Lower lobe of right lung (tissue), 2 donors: ENCODE measurements around the gene ARHGEF28. TPM values are rescaled to one million over a fixed set of nuclear protein-coding genes. Genes with fewer than 3 reads are reported as not detected.

Experiments
- ATAC-seq, 2 donors: fragments of 200-7000 bp; cut with Tn5 transposase; one replicate each; pipeline ENCODE4 v1.9.1; 2020 to 2022; ENCODE audit warnings: mild to moderate bottlenecking in 2 of 2, moderate library complexity in 2 of 2
- DNase-seq: peaks from one replicate; pipeline ENCODE4 v3.0.0-alpha.2; 2020
- H3K27ac ChIP-seq: fragments of 200-600 bp; one replicate; pipeline ENCODE4 v1.8.0; 2022
- H3K27me3 ChIP-seq: fragments of 200-600 bp; one replicate; pipeline ENCODE4 v1.8.0; 2022; ENCODE audit warnings: low read depth
- H3K36me3 ChIP-seq: fragments of 200-600 bp; one replicate; pipeline ENCODE4 v1.8.0; 2022; ENCODE audit warnings: mild to moderate bottlenecking
- H3K4me1 ChIP-seq: fragments of 200-600 bp; one replicate; pipeline ENCODE4 v1.8.0; 2022
- H3K4me3 ChIP-seq: fragments of 200-600 bp; one replicate; pipeline ENCODE4 v1.8.0; 2022; ENCODE audit warnings: mild to moderate bottlenecking
- H3K9me3 ChIP-seq: fragments of 200-600 bp; one replicate; pipeline ENCODE4 v1.8.0; 2022
- CTCF ChIP-seq: fragments of 200-600 bp; IDR thresholded peaks from one replicate; pipeline ENCODE4 v1.8.0; 2022; ENCODE audit warnings: antibody characterized with exemption, mild to moderate bottlenecking
- intact Hi-C: fragments of 100-400 bp; cut with DNase I; formaldehyde crosslinking; loops from one replicate; pipeline ENCODE4 v1.11.0; 2022
- total RNA-seq: library from RNA; stranded (reverse); fragmentation: NEBNext Ultra II Directional; extraction: Animal tissue kit (Norgen Biotek cat#: 25700); gene quantifications from one replicate; pipeline ENCODE4 v1.2.1, GENCODE V29; 2021
- donor health status: DM: no; HTN: yes; CAD: no; lungs with severe emphysema.

ARHGEF28 gene
- total RNA-seq, 1 donor from 2014 or later: 30.4 TPM

GRCh38 chr5:73946278-73946677, 320.3 kb downstream of the ARHGEF28 start:
- intact Hi-C loops: no loop called here
- no peak overlapping the region for H3K27ac ChIP-seq
- H3K9me3 ChIP-seq: peaks cover 7% of the 10 kb centered on the region
- no peak for DNase-seq
- no peaks in the 10 kb centered on the region for H3K4me1 ChIP-seq
- H3K36me3 ChIP-seq: no peaks in the 10 kb centered on the region
- TF ChIP-seq CTCF: no peak
- no peaks in the 10 kb centered on the region for H3K27me3 ChIP-seq
- H3K4me3 ChIP-seq: no peak overlapping the region
- ATAC-seq: no peak

- peaks cover 7% of the 10 kb centered on the region for H3K9me3 ChIP-seq
- DNase-seq (no peak), ATAC-seq (no peak)
- no peak overlapping the region for H3K27ac ChIP-seq
- no peak for TF ChIP-seq CTCF
- H3K36me3 ChIP-seq: no peaks in the 10 kb centered on the region
- intact Hi-C loops: no loop called here
- H3K27me3 ChIP-seq: no peaks in the 10 kb centered on the region
- H3K4me3 ChIP-seq: no peak overlapping the region
- H3K4me1 ChIP-seq: no peaks in the 10 kb centered on the region
Measured at GRCh38 chr5:73946919-73947602, 321.1 kb downstream of the ARHGEF28 start.

- no peaks in the 10 kb centered on the region for H3K4me1 ChIP-seq
- no peak overlapping the region for H3K27ac ChIP-seq
- H3K27me3 ChIP-seq: no peaks in the 10 kb centered on the region
- ATAC-seq (no peak), DNase-seq (no peak)
- no peaks in the 10 kb centered on the region for H3K36me3 ChIP-seq
- H3K4me3 ChIP-seq: no peak overlapping the region
- peaks cover 2% of the 10 kb centered on the region for H3K9me3 ChIP-seq
- intact Hi-C loops: no loop called here
- no peak for TF ChIP-seq CTCF
Measured at GRCh38 chr5:73947906-73948640, 322.1 kb downstream of the ARHGEF28 start.

GRCh38 chr5:73948720-73949119, 322.7 kb downstream of the ARHGEF28 start:
- intact Hi-C loops: no loop called here
- TF ChIP-seq CTCF: no peak
- DNase-seq (no peak), ATAC-seq (no peak)
- no peak overlapping the region for H3K4me3 ChIP-seq
- no peaks in the 10 kb centered on the region for H3K36me3 ChIP-seq
- H3K27ac ChIP-seq: no peak overlapping the region
- no peaks in the 10 kb centered on the region for H3K4me1 ChIP-seq
- no peaks in the 10 kb centered on the region for H3K27me3 ChIP-seq
- H3K9me3 ChIP-seq: no peaks in the 10 kb centered on the region

GRCh38 chr5:73950441-73950873, 324.5 kb downstream of the ARHGEF28 start:
- Histone ChIP-seq H3K4me1 (no peaks in the 10 kb centered on the region), H3K9me3 (no peaks in the 10 kb centered on the region), H3K27me3 (no peaks in the 10 kb centered on the region), H3K4me3 (no peak overlapping the region), H3K27ac (no peak overlapping the region), H3K36me3 (no peaks in the 10 kb centered on the region)
- DNase-seq (no peak), ATAC-seq (no peak)
- TF ChIP-seq CTCF: no peak
- intact Hi-C loops: no loop called here
